ENCODE results near the gene DPP3.

Gene DPP3

DNA sequence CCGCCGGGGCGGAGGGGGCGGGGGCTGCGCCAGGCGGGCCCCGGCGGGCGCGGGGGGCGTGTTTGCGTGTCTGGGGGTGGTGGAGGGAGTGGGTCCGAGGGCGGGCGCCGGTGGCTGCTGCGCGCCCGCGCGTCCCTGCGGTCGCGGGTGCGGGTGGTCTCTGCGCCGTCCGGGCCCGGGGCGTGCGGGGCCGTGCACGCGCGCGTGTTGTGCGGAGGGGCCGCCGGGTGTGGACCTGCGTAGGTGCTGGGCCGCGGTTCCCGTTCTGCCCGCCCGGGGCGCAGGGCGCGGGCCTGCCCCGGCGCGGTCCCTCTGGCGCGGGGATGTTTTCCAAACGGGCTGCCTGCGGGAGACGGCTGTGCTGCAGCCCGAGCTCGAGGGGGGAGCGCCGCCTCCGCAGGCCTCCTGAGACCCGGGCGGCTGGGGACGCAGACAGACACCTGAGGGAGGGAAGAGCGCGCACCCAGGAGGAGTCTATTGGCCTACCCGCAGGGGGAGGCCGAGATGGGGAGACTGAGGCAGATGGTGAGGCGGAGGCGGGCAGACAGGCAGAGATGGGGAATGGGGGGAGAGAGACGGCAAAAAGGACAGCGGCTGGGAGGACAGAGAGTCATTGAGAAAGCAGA, 13.1 kb upstream of the DPP3 start:
- no peaks in the 10 kb centered on the region for H3K9me3 ChIP-seq (ENCODE audit: control insufficient read depth, low read length)
- no peaks in the 10 kb centered on the region for H3K27me3 ChIP-seq (ENCODE audit: control insufficient read depth, insufficient read depth, low read length)
- peaks cover 15% of the 10 kb centered on the region for H3K4me1 ChIP-seq (ENCODE audit: control insufficient read depth, insufficient read depth, low read length)
- peak overlapping the region; percentile 60 for H3K9ac ChIP-seq (ENCODE audit: low read length)
- peak overlapping the region; percentile 32 for H3K4me3 ChIP-seq (ENCODE audit: low read length)
- H3K36me3 ChIP-seq (ENCODE audit: control insufficient read depth, insufficient read depth, low read length) = no peaks in the 10 kb centered on the region

DNA sequence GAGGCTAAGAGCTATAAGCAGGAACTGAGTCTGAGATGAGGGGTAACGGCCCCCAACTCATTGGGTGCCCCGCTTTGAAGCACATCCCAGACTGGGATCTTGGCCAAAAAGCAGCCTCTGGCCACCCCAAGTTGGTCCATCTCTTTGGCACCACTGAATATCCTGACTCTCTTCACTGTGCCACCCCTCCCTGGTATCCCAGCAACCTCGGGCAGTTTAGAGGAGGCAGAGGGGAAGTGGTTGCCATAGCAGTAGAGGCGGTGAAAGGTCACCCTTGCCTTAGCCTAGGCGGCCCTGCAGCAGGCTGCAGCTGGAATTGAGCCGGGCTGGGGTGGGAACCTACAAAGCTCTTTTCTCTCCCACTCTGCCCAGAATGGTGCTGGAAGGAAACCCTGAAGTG, 12.5 kb upstream of the DPP3 start:
- Histone ChIP-seq H3K9ac (ENCODE audit: low read length) (peak overlapping the region; percentile 60), H3K27me3 (ENCODE audit: control insufficient read depth, insufficient read depth, low read length) (no peaks in the 10 kb centered on the region), H3K36me3 (ENCODE audit: control insufficient read depth, insufficient read depth, low read length) (no peaks in the 10 kb centered on the region), H3K4me1 (ENCODE audit: control insufficient read depth, insufficient read depth, low read length) (peaks cover 15% of the 10 kb centered on the region), H3K4me3 (ENCODE audit: low read length) (no peak overlapping the region), H3K9me3 (ENCODE audit: control insufficient read depth, low read length) (no peaks in the 10 kb centered on the region)

DNA sequence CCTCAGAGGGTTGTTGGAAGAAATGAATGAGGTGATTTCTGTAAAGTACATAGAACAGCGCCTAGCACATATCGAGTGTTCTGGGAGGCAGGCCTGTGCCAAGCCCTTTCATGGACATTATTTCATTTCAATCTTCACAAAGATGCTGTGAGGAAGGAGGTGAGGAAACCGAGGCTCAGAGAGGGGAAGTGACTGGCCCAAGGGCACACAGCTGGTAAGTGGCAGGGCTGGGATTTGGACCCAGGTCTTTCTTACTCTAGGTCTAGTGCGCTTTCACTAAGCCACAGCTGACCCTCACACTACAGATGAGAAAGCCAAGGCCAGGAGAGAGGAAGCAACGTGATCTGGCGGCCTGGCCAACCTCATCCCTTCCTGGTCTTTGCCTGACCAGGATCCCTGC, 11.5 kb upstream of the DPP3 start:
- Histone ChIP-seq H3K27me3 (ENCODE audit: control insufficient read depth, insufficient read depth, low read length) (no peaks in the 10 kb centered on the region), H3K36me3 (ENCODE audit: control insufficient read depth, insufficient read depth, low read length) (no peaks in the 10 kb centered on the region), H3K4me1 (ENCODE audit: control insufficient read depth, insufficient read depth, low read length) (peaks cover 15% of the 10 kb centered on the region), H3K9ac (ENCODE audit: low read length) (no peak overlapping the region), H3K9me3 (ENCODE audit: control insufficient read depth, low read length) (no peaks in the 10 kb centered on the region), H3K4me3 (ENCODE audit: low read length) (no peak overlapping the region)

DNA sequence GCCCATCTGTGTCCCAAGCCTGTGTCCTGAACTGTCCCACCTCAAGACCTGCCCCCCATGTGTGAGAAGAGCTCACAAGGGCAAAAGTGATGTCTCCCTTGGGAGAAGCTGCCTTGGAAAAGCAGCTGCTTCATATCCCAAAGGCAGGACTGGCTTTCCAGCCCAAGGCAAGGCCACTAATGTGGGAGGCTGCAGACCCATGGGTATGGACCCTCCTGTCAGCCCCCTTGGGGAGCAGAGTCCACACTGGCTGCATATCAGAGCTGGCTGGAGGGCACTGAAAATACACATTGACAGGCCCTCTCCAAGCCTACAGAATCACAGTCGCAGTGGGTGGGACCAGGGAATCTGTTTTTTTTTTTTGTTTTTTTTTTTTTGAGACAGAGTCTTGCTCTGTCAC, 10.8 kb upstream of the DPP3 start:
- H3K27me3 ChIP-seq (ENCODE audit: control insufficient read depth, insufficient read depth, low read length) = no peaks in the 10 kb centered on the region
- H3K4me3 ChIP-seq (ENCODE audit: low read length) = no peak overlapping the region
- no peaks in the 10 kb centered on the region for H3K9me3 ChIP-seq (ENCODE audit: control insufficient read depth, low read length)
- H3K4me1 ChIP-seq (ENCODE audit: control insufficient read depth, insufficient read depth, low read length) = peaks cover 15% of the 10 kb centered on the region
- no peak overlapping the region for H3K9ac ChIP-seq (ENCODE audit: low read length)
- H3K36me3 ChIP-seq (ENCODE audit: control insufficient read depth, insufficient read depth, low read length) = no peaks in the 10 kb centered on the region

DNA sequence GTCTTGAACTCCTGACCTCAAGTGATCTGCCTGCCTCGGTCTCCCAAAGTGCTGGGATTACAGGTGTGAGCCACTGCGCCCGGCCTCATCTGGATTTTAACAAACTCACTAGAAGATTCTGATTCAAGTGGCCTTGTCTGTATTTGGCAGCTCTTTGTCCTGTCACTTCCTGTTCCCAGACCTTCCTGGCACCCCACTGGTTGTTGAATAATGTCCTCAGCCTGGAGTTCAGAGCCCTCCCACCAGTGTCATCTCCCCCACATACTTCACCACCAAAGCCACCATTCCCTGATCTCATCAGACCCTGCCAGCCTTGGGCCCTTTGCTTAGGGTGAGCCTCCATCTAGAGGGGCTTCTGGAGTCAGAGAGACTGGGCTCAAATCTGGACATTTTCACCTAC, 10.2 kb upstream of the DPP3 start:
- Histone ChIP-seq H3K36me3 (ENCODE audit: control insufficient read depth, insufficient read depth, low read length) (no peaks in the 10 kb centered on the region), H3K27me3 (ENCODE audit: control insufficient read depth, insufficient read depth, low read length) (no peaks in the 10 kb centered on the region), H3K4me3 (ENCODE audit: low read length) (no peak overlapping the region), H3K9ac (ENCODE audit: low read length) (no peak overlapping the region), H3K9me3 (ENCODE audit: control insufficient read depth, low read length) (no peaks in the 10 kb centered on the region), H3K4me1 (ENCODE audit: control insufficient read depth, insufficient read depth, low read length) (peaks cover 15% of the 10 kb centered on the region)

DNA sequence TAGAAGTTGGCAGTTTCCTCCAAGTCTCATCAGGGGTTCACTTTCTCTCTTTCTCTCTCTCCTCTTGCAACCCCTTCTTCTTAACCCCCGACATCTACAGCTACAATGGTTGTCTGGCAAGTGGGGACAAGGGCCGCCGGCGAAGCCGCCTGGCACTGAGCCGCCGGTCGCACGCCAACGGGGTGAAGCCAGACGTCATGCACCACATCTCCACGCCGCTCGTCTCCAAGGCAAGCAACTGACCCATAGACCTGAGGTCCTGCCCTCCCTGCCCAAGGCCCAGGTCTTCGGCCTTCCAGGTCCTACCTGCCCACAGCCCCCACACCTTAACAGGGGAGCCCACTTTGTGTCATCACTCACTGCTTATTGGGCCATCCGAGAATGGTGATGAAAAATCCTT, 9.1 kb upstream of the DPP3 start:
- H3K9ac ChIP-seq (ENCODE audit: low read length) = no peak overlapping the region
- H3K9me3 ChIP-seq (ENCODE audit: control insufficient read depth, low read length) = no peaks in the 10 kb centered on the region
- no peak overlapping the region for H3K4me3 ChIP-seq (ENCODE audit: low read length)
- no peaks in the 10 kb centered on the region for H3K27me3 ChIP-seq (ENCODE audit: control insufficient read depth, insufficient read depth, low read length)
- no peaks in the 10 kb centered on the region for H3K36me3 ChIP-seq (ENCODE audit: control insufficient read depth, insufficient read depth, low read length)
- peaks cover 11% of the 10 kb centered on the region for H3K4me1 ChIP-seq (ENCODE audit: control insufficient read depth, insufficient read depth, low read length)

DNA sequence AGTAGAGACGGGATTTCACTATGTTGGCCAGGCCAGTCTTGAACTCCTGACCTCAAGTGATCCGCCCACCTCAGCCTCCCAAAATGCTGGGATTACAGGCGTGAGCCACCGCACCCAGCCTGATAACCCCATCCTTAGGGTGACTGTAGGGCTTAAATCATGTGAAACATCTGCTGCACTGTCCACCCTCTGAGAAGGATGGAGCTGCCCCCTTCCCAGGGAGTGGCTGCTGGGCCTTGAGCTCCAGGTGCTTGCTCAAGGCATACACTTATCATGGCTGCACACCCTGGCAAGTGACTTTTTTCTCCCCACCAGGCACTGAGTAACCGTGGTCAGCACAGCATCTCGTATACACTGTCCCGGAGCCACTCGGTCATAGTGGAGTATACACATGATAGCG, 8.2 kb upstream of the DPP3 start:
- Histone ChIP-seq H3K9me3 (ENCODE audit: control insufficient read depth, low read length) (no peaks in the 10 kb centered on the region), H3K36me3 (ENCODE audit: control insufficient read depth, insufficient read depth, low read length) (no peaks in the 10 kb centered on the region), H3K4me3 (ENCODE audit: low read length) (no peak overlapping the region), H3K4me1 (ENCODE audit: control insufficient read depth, insufficient read depth, low read length) (peaks cover 11% of the 10 kb centered on the region), H3K9ac (ENCODE audit: low read length) (no peak overlapping the region), H3K27me3 (ENCODE audit: control insufficient read depth, insufficient read depth, low read length) (no peaks in the 10 kb centered on the region)

DNA sequence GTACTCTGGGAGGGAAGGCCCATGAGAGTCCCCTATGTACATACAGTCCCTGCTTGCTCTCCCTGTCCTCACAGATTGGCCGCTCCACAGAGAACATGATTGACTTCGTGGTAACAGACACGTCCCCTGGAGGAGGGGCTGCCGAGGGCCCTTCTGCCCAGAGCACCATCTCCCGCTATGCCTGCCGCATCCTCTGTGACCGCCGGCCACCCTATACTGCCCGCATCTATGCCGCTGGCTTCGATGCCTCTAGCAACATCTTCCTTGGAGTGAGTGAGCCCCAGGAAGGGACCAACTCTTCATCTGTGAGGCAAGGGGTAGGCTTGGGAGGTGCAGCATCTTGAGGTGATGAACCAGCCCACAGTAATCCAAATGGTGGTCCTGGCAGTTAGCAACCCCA, 7.1 kb upstream of the DPP3 start:
- peaks cover under 1% of the 10 kb centered on the region for H3K4me1 ChIP-seq (ENCODE audit: control insufficient read depth, insufficient read depth, low read length)
- H3K9me3 ChIP-seq (ENCODE audit: control insufficient read depth, low read length) = no peaks in the 10 kb centered on the region
- H3K4me3 ChIP-seq (ENCODE audit: low read length) = no peak overlapping the region
- H3K27me3 ChIP-seq (ENCODE audit: control insufficient read depth, insufficient read depth, low read length) = no peaks in the 10 kb centered on the region
- no peak overlapping the region for H3K9ac ChIP-seq (ENCODE audit: low read length)
- H3K36me3 ChIP-seq (ENCODE audit: control insufficient read depth, insufficient read depth, low read length) = no peaks in the 10 kb centered on the region

DNA sequence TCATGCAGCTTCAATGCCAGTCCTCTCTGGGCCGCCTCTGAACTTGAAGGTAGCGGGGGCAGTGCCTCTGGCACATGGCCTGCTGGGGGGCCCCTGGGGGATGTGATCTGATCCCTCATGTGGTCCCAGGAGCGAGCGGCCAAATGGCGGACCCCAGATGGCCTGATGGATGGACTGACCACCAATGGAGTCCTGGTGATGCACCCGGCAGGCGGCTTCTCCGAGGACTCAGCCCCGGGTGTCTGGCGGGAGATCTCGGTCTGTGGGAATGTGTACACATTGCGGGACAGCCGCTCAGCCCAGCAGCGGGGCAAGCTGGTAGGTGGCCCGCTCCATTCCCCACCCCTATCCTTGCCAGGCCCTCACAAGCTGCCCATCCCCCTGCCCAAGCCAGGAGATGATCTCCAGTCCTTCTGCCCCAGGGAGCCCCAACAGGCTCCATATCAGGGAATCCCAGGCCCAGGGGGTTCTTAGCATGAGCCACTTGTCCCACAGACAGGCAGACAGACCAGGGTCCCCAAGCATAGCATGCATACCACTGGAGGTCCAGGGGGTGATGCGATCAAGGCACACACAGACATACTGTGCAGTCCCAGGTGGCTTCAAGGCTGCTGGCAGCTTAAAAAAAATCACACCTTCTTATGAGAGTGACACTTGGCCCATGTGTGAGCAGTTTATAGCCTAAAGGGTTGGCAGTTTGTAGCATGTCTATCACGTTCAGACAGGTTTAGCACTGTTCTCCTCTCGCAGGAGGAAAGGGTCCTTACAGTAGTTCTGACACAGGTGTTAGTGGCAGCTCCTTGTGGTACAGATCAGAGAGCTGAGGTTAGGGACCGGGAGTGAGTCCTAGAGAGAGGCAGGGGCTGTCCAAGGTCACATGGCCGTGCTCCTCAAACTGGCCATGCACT, 6.4 kb upstream of the DPP3 start:
- Histone ChIP-seq H3K4me3 (ENCODE audit: low read length) (no peak overlapping the region), H3K9ac (ENCODE audit: low read length) (no peak overlapping the region), H3K4me1 (ENCODE audit: control insufficient read depth, insufficient read depth, low read length) (no peaks in the 10 kb centered on the region), H3K27me3 (ENCODE audit: control insufficient read depth, insufficient read depth, low read length) (no peaks in the 10 kb centered on the region), H3K36me3 (ENCODE audit: control insufficient read depth, insufficient read depth, low read length) (no peaks in the 10 kb centered on the region), H3K9me3 (ENCODE audit: control insufficient read depth, low read length) (no peaks in the 10 kb centered on the region)

DNA sequence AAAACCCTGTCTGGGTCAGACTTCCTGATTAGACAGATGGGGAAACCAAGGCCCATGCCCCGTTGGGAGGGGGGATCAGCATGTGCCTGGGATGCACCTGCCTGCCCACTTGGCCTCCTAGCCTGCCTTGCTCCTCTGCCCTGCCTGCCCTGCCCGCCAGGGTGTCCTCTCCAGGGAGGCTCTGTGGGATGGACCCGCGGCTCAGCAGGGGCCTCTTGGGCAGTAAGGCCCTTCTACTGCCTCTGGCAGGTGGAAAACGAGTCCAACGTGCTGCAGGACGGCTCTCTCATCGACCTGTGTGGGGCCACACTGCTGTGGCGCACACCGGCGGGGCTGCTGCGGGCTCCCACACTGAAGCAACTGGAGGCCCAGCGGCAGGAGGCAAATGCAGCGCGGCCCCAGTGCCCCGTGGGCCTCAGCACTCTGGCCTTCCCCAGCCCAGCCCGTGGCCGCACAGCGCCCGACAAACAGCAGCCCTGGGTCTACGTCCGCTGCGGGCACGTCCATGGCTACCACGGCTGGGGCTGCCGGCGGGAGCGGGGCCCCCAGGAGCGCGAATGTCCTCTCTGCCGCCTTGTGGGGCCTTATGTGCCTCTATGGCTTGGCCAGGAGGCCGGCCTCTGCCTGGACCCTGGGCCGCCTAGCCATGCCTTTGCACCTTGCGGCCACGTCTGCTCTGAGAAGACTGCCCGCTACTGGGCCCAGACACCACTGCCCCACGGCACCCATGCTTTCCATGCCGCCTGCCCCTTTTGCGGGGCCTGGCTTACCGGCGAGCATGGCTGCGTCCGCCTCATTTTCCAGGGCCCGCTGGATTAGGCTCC, 4.7 kb upstream of the DPP3 start:
- H3K36me3 ChIP-seq (ENCODE audit: control insufficient read depth, insufficient read depth, low read length) = no peaks in the 10 kb centered on the region

DNA sequence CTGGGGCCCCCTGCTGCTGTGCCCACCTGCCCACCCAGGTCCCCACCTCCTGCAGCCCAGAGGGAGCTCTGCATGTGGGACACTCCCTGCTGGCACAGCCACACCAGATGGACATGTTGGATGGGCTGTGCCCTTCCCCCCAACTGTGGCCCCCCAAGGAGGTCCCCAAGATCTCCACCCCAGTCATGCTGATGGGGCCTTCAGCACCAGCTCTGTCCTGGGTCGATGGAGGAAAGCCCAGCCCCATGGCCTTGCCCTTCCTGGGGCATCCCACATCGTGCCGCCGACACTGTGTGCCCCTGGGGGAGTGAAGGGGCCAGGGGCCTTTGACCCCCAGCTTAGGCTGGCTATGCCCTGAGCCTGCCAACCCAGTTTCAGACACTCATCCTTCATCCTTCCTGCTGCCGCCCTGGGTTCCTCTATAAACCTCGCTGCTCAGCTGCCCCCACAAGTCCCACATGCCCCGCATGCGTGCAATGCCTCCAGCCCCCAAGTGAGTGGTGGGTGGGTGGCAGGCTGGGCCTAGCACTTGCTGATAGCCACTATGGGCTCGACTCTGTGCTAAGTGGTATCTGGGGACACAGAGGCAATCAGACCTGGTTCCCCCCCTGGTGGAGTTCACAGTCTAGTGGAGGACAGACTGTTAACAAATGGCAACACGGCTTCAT, 3.9 kb upstream of the DPP3 start:
- Histone ChIP-seq H3K9me3 (ENCODE audit: control insufficient read depth, low read length) (no peaks in the 10 kb centered on the region), H3K4me1 (ENCODE audit: control insufficient read depth, insufficient read depth, low read length) (peaks cover 15% of the 10 kb centered on the region), H3K9ac (ENCODE audit: low read length) (no peak overlapping the region), H3K4me3 (ENCODE audit: low read length) (no peak overlapping the region), H3K27me3 (ENCODE audit: control insufficient read depth, insufficient read depth, low read length) (no peaks in the 10 kb centered on the region), H3K36me3 (ENCODE audit: control insufficient read depth, insufficient read depth, low read length) (no peaks in the 10 kb centered on the region)

More for the DNA sequence above, 4.7 kb upstream of the DPP3 start:
- Histone ChIP-seq H3K27me3 (ENCODE audit: control insufficient read depth, insufficient read depth, low read length) (no peaks in the 10 kb centered on the region), H3K4me1 (ENCODE audit: control insufficient read depth, insufficient read depth, low read length) (peaks cover 8% of the 10 kb centered on the region), H3K4me3 (ENCODE audit: low read length) (no peak overlapping the region), H3K9me3 (ENCODE audit: control insufficient read depth, low read length) (no peaks in the 10 kb centered on the region), H3K9ac (ENCODE audit: low read length) (no peak overlapping the region)
